Ascending aorta (tissue), 2 donors: ENCODE measurements around the gene CAPN9. TPM values are rescaled to one million over a fixed set of nuclear protein-coding genes. Genes with fewer than 3 reads are reported as not detected.
A peak's percentile ranks its signal among the peaks of the same experiment; 100 is the strongest.

Source experiments
- DNase-seq, 2 donors: peaks; one replicate each; pipeline ENCODE4 v3.0.0-alpha.2; 2019; ENCODE audit warnings: low spot score in 2 of 2
- H3K27ac ChIP-seq, 2 donors: fragments of 200-600 bp; sonication (generic); one replicate each; pipeline ENCODE4 v1.5.1; 2016 to 2017; ENCODE audit warnings: mild to moderate bottlenecking in 1 of 2
- H3K27me3 ChIP-seq: fragments of 200-600 bp; sonication (generic); one replicate; pipeline ENCODE4 v1.5.1; 2017
- H3K36me3 ChIP-seq, 2 donors: fragments of 200-600 bp; sonication (generic); one replicate each; pipeline ENCODE4 v1.5.1; 2016
- H3K4me1 ChIP-seq, 2 donors: fragments of 200-600 bp; sonication (generic); one replicate each; pipeline ENCODE4 v1.5.1; 2016 to 2017; ENCODE audit warnings: mild to moderate bottlenecking in 1 of 2
- H3K4me3 ChIP-seq, 2 donors: fragments of 200-600 bp; sonication (generic); one replicate each; pipeline ENCODE4 v1.5.1; 2016 to 2017; ENCODE audit warnings: mild to moderate bottlenecking in 1 of 2
- H3K9me3 ChIP-seq, 2 donors: fragments of 200-600 bp; sonication (generic); one replicate each; pipeline ENCODE4 v1.5.1; 2016
- CTCF ChIP-seq, 3 experiments: fragments of 200-600 bp in 2 of 3; fragments of 450-650 bp in 1 of 3; sonication (generic) in 2 of 3; IDR thresholded peaks; one replicate each; pipeline ENCODE4 v1.5.1; 2016 to 2019; ENCODE audit warnings: antibody characterized with exemption in 3 of 3, mild to moderate bottlenecking in 1 of 3, moderate library complexity in 1 of 3
- intact Hi-C: fragments of 100-400 bp; cut with DNase I; formaldehyde crosslinking; loops from one replicate; pipeline ENCODE4 v1.15.1; 2023
- total RNA-seq: library from RNA; depleted of rRNA; stranded (reverse); fragments of >200 nt; gene quantifications from one replicate; pipeline ENCODE4 v1.1.0, GENCODE V29; 2016

CAPN9 gene
- total RNA-seq, 1 donor from 2014 or later, result not detected

GRCh38 chr1:230709619-230710542 lies 37.3 kb upstream of the CAPN9 start:
- intact Hi-C loops, result no loop called here
- no peak for TF ChIP-seq CTCF (IDR thresholded peaks at IDR 0.05)

GRCh38 chr1:230710543-230710904 lies 36.7 kb upstream of the CAPN9 start:
- peaks cover 4 to 9% of the 10 kb centered on the region in 2 donors for H3K4me1 ChIP-seq
- DNase-seq, result no peak
- H3K4me3 ChIP-seq, result no peak overlapping the region
- H3K9me3 ChIP-seq, result no peaks in the 10 kb centered on the region
- no peaks in the 10 kb centered on the region for H3K27me3 ChIP-seq
- intact Hi-C loops, result no loop called here
- TF ChIP-seq CTCF (IDR thresholded peaks at IDR 0.05), result no peak
- no peaks in the 10 kb centered on the region for H3K36me3 ChIP-seq
- no peak overlapping the region for H3K27ac ChIP-seq

More at GRCh38 chr1:230709619-230710542, 37.3 kb upstream of the CAPN9 start:
- Histone ChIP-seq H3K9me3 (no peaks in the 10 kb centered on the region), H3K27ac (no peak overlapping the region), H3K4me3 (no peak overlapping the region), H3K4me1 (peaks cover 4 to 9% of the 10 kb centered on the region in 2 donors), H3K27me3 (no peaks in the 10 kb centered on the region), H3K36me3 (no peaks in the 10 kb centered on the region)
- no peak for DNase-seq

GRCh38 chr1:230711245-230711644 lies 35.9 kb upstream of the CAPN9 start:
- Histone ChIP-seq H3K4me3 (no peak overlapping the region), H3K4me1 (peaks cover 4 to 9% of the 10 kb centered on the region in 2 donors), H3K9me3 (no peaks in the 10 kb centered on the region), H3K36me3 (no peaks in the 10 kb centered on the region), H3K27ac (no peak overlapping the region), H3K27me3 (no peaks in the 10 kb centered on the region)
- no peak for TF ChIP-seq CTCF (IDR thresholded peaks at IDR 0.05)
- no peak for DNase-seq
- intact Hi-C loops, result no loop called here

DNA sequence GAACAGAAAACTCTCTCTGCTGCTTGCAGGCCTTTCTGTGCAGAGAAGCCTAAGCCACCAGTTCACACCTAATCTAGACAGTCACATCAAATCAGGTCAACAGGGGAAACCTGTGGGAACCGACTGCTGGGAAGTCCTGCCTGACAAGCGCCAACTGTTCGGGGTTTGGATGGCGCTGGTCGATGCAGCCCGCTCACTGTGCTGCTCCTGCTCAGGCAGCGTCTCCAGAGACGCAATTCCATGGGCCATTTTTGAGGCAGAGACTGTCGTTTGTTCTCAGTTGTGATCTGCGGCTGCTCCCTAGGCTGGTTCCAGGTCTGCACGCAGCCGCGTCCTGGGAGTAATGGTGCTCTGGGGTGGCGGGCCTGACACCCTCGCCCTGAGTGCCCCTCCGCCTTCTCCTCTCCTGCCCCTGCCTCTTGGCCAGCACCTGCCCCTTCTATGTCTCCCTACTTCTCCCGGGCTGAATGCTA lies 34.7 kb upstream of the CAPN9 start:
- DNase-seq, result no peak
- Histone ChIP-seq H3K9me3 (no peaks in the 10 kb centered on the region), H3K27me3 (no peaks in the 10 kb centered on the region), H3K36me3 (no peaks in the 10 kb centered on the region), H3K4me1 (peaks cover 4 to 9% of the 10 kb centered on the region in 2 donors), H3K4me3 (no peak overlapping the region), H3K27ac (no peak overlapping the region)
- no peak for TF ChIP-seq CTCF (IDR thresholded peaks at IDR 0.05)
- intact Hi-C loops, result no loop called here

- no peaks in the 10 kb centered on the region for H3K9me3 ChIP-seq
- intact Hi-C loops, result no loop called here
- no peak for TF ChIP-seq CTCF (IDR thresholded peaks at IDR 0.05)
- no peaks in the 10 kb centered on the region for H3K27me3 ChIP-seq
- no peaks in the 10 kb centered on the region for H3K36me3 ChIP-seq
- no peak overlapping the region for H3K27ac ChIP-seq
- H3K4me1 ChIP-seq, result peaks cover 4 to 9% of the 10 kb centered on the region in 2 donors
- H3K4me3 ChIP-seq, result peak overlapping the region in 1 of 2 donors; percentile 56
- no peak for DNase-seq
These were observed 34.0 kb upstream of the CAPN9 start for GRCh38 chr1:230713138-230713537.
